ENCODE measurements around the gene UQCC3.
"Not testable (repeated sequence)": the region's sequence is repeated elsewhere in the genome, so short reads cannot be mapped to it uniquely, and the experiment has no call there.

Gene UQCC3

DNA sequence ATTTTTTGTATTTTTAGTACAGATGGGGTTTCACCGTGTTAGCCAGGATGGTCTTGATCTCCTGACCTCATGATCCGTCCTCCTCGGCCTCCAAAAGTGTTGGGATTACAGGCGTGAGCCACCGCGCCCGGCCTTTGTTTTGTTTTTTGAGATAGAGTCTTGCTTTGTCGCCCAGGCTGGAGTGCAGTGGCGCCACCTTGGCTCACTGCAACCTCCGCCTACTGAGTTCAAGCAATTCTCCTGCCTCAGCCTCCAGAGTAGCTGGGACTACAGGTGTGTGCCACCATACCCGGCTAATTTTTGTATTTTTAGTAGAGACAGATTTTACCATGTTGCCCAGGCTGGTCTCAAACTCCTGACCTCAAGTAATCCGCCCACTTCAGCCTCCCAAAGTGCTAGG is 21.2 kb upstream of the UQCC3 start:
- 0 out of 2 replicates have a peak, but pooled peaks cover 11% of the 10 kb centered on the region for H3K4me1 ChIP-seq (ENCODE audit: insufficient read depth, low read length)
- H3K36me3 ChIP-seq (ENCODE audit: insufficient read depth, low read length); H3K9ac ChIP-seq (ENCODE audit: low read depth, low read length); H3K9me3 ChIP-seq (ENCODE audit: control insufficient read depth, insufficient read depth, low read length): not testable (repeated sequence)

GRCh38 chr11:62652161-62653006 is 19.1 kb upstream of the UQCC3 start:
- no peaks in the 10 kb centered on the region; the same call in 1 of the 2 replicates for H3K36me3 ChIP-seq (ENCODE audit: insufficient read depth, low read length)
- H3K4me1 ChIP-seq (ENCODE audit: insufficient read depth, low read length) = 0 out of 2 replicates have a peak, but pooled peaks cover 5% of the 10 kb centered on the region
- H3K9ac ChIP-seq (ENCODE audit: low read depth, low read length) = peak overlapping the region; percentile 83
- no peaks in the 10 kb centered on the region for H3K9me3 ChIP-seq (ENCODE audit: control insufficient read depth, insufficient read depth, low read length)

DNA sequence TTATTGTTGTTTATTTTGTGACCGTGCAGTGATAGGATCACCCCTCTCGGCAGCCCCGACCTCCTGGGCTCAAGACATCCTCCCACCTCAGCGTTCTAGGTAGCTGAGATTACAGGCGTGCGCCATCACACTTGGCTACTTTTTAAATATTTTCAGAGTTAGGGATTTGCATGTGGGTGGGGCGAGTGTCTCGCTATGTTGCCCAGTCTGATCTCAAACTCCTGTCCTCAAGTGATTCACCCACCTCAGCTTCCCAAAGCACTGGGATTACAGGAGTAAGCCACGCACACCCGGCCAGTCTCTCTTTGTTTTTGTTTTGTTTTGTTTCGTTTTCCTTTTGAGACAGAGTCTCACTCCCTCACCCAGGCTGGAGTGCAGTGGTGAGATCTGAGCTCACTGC is 17.2 kb upstream of the UQCC3 start:
- Histone ChIP-seq H3K36me3 (ENCODE audit: insufficient read depth, low read length) (no peaks in the 10 kb centered on the region), H3K9me3 (ENCODE audit: control insufficient read depth, insufficient read depth, low read length) (no peaks in the 10 kb centered on the region), H3K4me1 (ENCODE audit: insufficient read depth, low read length) (0 out of 2 replicates have a peak, but pooled peaks cover 5% of the 10 kb centered on the region), H3K9ac (ENCODE audit: low read depth, low read length) (no peak overlapping the region)

DNA sequence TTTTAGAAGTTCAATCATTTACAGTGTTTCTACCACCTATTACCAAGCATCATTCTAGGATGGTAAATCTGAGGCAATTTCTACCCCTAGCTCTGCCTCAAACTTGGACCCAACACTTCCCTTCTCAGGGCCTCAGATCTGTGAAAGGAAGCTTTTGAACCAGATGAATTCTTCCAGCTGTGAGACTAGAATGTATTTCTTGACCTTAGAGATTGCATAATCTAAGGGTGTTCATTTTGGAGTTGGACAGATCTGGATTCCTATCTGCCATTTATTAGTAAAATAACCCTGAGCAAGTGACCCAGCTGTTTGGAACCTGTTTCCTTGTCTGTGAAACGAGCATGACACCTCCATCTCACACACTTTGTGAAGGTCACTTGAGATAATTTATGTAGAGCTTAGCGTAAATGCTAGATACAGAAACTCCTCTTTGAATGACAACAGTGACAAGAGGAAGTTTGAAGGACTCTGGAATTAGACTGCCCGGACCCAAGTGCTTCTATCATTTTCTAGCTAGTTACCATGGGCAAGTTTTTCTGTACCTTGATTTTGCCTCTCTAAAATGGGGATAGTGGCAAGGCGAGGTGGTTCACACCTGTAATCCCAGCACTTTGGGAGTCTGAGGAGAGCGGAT is 14.6 kb upstream of the UQCC3 start:
- no peaks in the 10 kb centered on the region for H3K9me3 ChIP-seq (ENCODE audit: control insufficient read depth, insufficient read depth, low read length)
- no peak overlapping the region for H3K9ac ChIP-seq (ENCODE audit: low read depth, low read length)

GRCh38 chr11:62664405-62665074 is 6.9 kb upstream of the UQCC3 start:
- Histone ChIP-seq H3K4me1 (ENCODE audit: insufficient read depth, low read length) (peaks cover 10% of the 10 kb centered on the region; the same call in 1 of the 2 replicates), H3K9me3 (ENCODE audit: control insufficient read depth, insufficient read depth, low read length) (no peaks in the 10 kb centered on the region), H3K9ac (ENCODE audit: low read depth, low read length) (peak overlapping the region; percentile 99), H3K36me3 (ENCODE audit: insufficient read depth, low read length) (peaks cover 12% of the 10 kb centered on the region)

More for the DNA sequence above, 14.6 kb upstream of the UQCC3 start:
- Histone ChIP-seq H3K4me1 (ENCODE audit: insufficient read depth, low read length) (0 out of 2 replicates have a peak, but pooled peaks cover 2% of the 10 kb centered on the region), H3K36me3 (ENCODE audit: insufficient read depth, low read length) (no peaks in the 10 kb centered on the region)

DNA sequence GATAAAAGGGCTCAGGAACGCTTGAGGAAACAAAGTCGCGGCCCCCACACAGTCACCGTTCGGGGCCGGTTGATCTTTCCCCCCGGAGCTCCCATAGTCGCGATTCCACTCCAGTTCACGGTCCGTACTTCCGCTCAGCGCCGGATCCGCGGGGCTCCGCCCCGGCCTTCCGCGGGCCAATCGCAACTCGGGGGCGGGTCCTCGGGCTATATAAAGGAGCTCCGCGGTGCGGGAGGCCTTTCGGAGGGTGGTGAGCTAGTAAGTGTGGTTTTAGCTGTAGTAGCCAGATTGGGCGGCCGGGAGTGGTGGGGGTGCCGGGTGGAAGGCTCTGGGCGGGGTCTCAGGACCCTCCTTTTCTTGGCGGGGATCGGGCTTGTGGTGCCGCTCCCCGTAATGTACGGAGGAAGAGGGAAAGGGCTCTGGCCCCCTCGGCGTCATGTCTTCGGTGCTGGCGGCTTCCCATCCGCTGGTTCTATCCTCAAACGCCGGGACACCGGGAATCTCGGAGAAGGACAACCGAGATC is 6.3 kb upstream of the UQCC3 start, which contains the start of the genes C11orf98 and CSKMT:
Gene C11orf98, minus strand, starts transcription at position 136 of the 524 bp plus-strand sequence. Its CDS starts 41 bp downstream, at position 95.
Gene CSKMT, plus strand, starts transcription at position 238 of the 524 bp plus-strand sequence. CDS start 568 bp downstream, outside the sequence.
- Histone ChIP-seq H3K4me1 (ENCODE audit: insufficient read depth, low read length) (peaks cover 10% of the 10 kb centered on the region; the same call in 1 of the 2 replicates), H3K9me3 (ENCODE audit: control insufficient read depth, insufficient read depth, low read length) (no peaks in the 10 kb centered on the region), H3K9ac (ENCODE audit: low read depth, low read length) (peak within 1 kb of the TSS; percentile 99), H3K36me3 (ENCODE audit: insufficient read depth, low read length) (peaks cover 12% of the 10 kb centered on the region)

- H3K4me1 ChIP-seq (ENCODE audit: insufficient read depth, low read length) = peaks cover 10% of the 10 kb centered on the region; the same call in 1 of the 2 replicates
- H3K9me3 ChIP-seq (ENCODE audit: control insufficient read depth, insufficient read depth, low read length) = no peaks in the 10 kb centered on the region
- H3K9ac ChIP-seq (ENCODE audit: low read depth, low read length) = peak overlapping the region; percentile 99
- peaks cover 12% of the 10 kb centered on the region for H3K36me3 ChIP-seq (ENCODE audit: insufficient read depth, low read length)
Measured at GRCh38 chr11:62665599-62666258, 5.7 kb upstream of the UQCC3 start.

DNA sequence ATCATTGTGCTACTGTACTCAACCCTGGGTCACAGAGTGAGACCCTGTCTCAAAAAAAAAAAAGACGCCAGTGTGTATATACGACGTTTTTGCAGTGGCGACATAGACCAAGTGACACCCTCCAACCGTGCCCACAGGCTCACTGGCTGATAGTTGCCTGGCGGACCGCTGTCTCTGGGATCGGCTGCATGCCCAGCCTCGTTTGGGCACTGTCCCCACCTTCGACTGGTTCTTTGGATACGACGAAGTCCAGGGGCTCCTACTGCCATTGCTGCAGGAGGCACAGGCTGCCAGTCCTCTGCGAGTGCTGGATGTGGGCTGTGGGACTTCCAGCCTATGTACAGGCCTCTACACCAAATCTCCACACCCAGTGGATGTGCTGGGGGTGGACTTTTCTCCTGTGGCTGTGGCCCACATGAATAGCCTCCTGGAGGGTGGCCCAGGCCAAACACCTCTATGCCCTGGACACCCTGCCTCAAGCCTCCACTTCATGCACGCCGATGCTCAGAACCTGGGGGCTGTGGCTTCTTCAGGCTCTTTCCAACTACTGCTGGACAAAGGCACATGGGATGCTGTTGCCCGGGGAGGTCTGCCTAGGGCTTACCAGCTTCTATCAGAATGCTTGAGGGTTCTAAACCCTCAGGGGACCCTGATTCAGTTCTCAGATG is 5.1 kb upstream of the UQCC3 start:
- Histone ChIP-seq H3K4me1 (ENCODE audit: insufficient read depth, low read length) (peaks cover 10% of the 10 kb centered on the region; the same call in 1 of the 2 replicates), H3K36me3 (ENCODE audit: insufficient read depth, low read length) (peaks cover 12% of the 10 kb centered on the region), H3K9ac (ENCODE audit: low read depth, low read length) (peak overlapping the region; percentile 99), H3K9me3 (ENCODE audit: control insufficient read depth, insufficient read depth, low read length) (no peaks in the 10 kb centered on the region)

DNA sequence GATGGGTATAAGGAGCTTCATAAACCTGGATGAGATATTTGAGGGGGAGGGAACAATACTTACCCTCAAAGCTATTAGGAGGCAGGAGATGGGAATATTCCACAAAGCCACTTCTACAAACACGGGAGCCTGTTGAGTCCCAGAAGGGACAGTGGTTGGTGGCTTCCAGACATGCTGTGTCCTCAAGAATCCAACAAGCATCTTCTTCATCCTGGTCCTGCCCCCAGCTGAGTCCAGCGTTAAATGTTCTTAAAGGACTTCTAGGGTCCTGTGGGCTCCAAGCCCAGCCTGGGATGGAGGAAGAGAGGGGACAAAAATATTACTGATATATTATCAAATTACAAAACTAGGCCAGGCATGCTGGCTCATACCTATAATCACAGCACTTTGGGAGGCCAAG is 4.0 kb upstream of the UQCC3 start:
- H3K4me1 ChIP-seq (ENCODE audit: insufficient read depth, low read length) = peaks cover 10% of the 10 kb centered on the region; the same call in 1 of the 2 replicates

DNA sequence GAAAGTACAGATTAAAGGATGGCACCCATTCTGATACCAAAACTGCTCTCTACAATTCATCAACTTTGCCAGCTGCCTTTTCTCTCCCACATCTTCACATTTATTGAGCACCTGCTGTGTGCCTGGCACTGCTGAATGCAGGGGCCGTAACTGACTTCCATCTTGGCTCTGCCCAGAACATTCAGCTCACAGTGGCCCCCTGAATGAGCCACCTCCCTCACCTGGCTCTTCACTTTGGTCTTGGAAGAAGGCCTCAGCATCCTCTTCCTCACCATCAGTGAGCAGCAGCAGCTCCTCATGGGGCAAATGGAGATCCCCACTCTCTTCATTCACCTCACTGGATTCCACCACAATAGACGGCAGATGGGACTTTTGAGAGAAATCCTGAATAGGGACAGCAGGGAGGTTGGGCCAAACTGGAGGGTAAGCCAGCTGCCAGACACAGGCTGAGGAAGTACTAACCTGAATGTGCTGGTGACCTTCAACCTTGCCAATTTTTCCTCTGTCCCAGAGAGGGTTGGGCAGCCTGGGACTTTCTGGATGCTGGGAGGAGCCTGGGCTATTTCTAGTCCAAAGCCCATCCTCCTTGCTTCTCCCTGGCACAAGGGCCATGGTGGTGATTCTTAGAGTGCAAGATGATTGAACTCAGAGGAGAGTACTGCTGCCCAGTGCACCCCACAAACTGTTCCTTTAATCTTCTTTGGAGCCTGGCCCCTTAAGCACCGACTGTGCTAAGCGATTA is 1.9 kb upstream of the UQCC3 start:
- Histone ChIP-seq H3K36me3 (ENCODE audit: insufficient read depth, low read length) (peaks cover 13% of the 10 kb centered on the region; the same call in 1 of the 2 replicates), H3K9me3 (ENCODE audit: control insufficient read depth, insufficient read depth, low read length) (no peaks in the 10 kb centered on the region), H3K4me1 (ENCODE audit: insufficient read depth, low read length) (peaks cover 10% of the 10 kb centered on the region; the same call in 1 of the 2 replicates), H3K9ac (ENCODE audit: low read depth, low read length) (no peak overlapping the region)

More for the DNA sequence above, 4.0 kb upstream of the UQCC3 start:
- 0 out of 2 replicates have a peak overlapping the region, but pooled peaks have one; percentile 99 for H3K9ac ChIP-seq (ENCODE audit: low read depth, low read length)
- H3K9me3 ChIP-seq (ENCODE audit: control insufficient read depth, insufficient read depth, low read length) = no peaks in the 10 kb centered on the region
- H3K36me3 ChIP-seq (ENCODE audit: insufficient read depth, low read length) = peaks cover 9% of the 10 kb centered on the region

DNA sequence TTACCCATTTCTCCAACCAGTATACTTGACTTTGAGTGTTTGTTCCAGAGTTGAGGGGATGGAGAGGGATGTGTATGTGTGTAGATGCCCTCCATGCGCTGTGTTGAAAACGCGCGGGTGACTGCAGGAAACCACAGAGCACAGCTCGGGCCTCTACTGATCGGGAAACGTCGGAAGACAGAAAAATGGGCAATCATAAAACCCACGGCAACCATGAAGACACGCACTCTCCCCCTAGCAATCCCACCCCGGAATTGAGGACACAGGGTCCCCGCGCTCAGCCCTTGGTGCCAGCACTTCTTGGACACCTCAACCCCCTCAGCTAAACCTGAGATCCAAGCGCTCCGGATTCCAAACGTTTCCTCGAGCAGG is 251 bp upstream of the UQCC3 start:
- peaks cover 13% of the 10 kb centered on the region; the same call in 1 of the 2 replicates for H3K36me3 ChIP-seq (ENCODE audit: insufficient read depth, low read length)
- peak overlapping the region; percentile 83 for H3K9ac ChIP-seq (ENCODE audit: low read depth, low read length)
- H3K9me3 ChIP-seq (ENCODE audit: control insufficient read depth, insufficient read depth, low read length) = no peaks in the 10 kb centered on the region
- peaks cover 10% of the 10 kb centered on the region; the same call in 1 of the 2 replicates for H3K4me1 ChIP-seq (ENCODE audit: insufficient read depth, low read length)

DNA sequence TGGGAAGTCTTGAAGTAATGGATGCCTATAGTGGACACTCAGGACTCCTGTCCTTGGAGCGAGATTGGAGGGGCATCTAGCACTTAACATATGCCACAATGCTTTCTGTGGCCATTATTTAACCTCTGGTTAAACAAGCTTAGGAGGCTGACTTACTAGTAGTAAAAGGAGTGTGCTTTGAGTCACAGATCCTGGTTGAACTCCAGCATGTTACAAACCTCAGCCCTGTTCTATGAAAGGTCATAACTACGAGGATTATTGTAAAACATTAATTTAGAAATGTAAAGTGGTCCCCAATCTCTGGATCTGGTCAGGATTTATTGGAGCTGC is 1.7 kb downstream of the UQCC3 start:
- H3K36me3 ChIP-seq (ENCODE audit: insufficient read depth, low read length) = 0 out of 2 replicates have a peak, but pooled peaks cover 4% of the 10 kb centered on the region
- H3K9me3 ChIP-seq (ENCODE audit: control insufficient read depth, insufficient read depth, low read length) = no peaks in the 10 kb centered on the region
- no peaks in the 10 kb centered on the region for H3K4me1 ChIP-seq (ENCODE audit: insufficient read depth, low read length)
- H3K9ac ChIP-seq (ENCODE audit: low read depth, low read length) = no peak overlapping the region

DNA sequence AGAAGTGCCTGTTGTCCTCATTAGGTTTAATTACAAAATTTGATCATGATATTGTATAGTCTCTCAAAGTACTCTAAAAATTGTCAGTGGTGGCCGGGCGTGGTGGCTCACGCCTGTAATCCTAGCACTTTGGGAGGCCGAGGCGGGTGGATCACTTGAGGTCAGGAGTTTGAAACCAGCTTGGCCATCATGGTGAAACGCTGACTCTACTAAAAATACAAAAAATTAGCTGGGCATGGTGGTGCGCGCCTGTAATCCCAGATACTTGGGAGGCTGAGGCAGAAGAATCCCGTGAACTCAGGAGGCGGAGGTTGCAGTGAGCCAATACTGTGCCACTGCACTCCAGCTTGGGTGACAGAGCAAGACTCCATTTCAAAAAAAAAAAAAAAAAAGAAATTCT is 3.9 kb downstream of the UQCC3 start:
- not testable (repeated sequence) for H3K9ac ChIP-seq (ENCODE audit: low read depth, low read length); H3K4me1 ChIP-seq (ENCODE audit: insufficient read depth, low read length); H3K9me3 ChIP-seq (ENCODE audit: control insufficient read depth, insufficient read depth, low read length); H3K36me3 ChIP-seq (ENCODE audit: insufficient read depth, low read length)
